ENCODE results near the gene RNF144B.
"Not testable (repeated sequence)": the region's sequence is repeated elsewhere in the genome, so short reads cannot be mapped to it uniquely, and the experiment has no call there.

The RNF144B gene

DNA sequence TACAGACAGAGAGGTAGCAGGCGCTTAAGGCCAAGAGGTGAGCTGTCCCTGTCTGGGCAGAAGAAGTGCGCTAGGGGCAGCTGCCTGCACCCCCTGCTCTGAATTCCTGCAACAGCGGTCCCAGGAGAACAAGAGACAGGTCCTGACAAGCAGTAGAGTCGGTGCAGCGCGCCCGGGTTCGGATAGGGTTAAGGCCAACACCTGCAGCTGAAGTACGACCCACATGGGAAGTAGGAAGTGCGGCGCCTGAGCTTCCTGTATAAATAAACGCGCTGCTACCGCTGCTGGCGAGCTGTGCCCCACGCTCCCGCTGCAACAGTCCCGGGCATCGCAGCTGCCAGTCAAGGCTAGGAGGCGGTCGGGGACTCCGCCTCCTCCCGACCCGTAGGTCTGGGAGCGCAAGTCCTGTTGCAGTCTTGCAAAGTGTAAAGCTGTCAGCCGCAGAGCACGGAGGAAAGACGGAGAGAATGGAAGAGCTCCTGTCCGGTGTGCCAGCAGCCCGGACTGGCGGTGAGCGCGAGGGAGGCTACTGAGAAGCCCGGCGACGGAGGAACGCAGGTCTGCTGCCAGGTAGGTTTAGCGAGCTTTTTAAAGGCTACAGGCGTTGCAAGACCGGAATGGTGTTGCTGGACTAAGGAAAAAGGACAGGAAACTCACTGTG is at the start of gene RNF144B:
RNF144B (plus strand) TSS at position 290 of the 661 bp plus-strand sequence. CDS start 12,185 bp downstream, outside the sequence.
- peak; percentile 65 to 81 for DNase-seq

DNA sequence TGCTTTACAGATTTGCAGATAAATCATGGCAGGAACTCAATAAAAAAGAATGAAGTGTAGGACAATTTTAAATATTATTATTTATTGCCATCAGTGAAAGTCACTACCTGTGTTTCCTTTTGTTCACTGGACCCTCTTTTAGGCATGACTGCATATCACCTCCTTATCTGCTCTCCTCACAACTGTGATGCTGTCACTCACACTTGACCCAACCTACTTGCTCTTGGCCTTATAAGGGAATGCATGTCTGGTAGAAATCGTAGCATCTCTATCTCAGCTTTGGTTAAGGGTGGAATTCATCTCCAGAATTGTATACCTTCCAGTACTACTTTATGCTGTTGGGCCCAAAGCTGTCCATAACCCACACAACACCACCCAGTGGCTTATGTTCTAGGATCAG is 47.6 kb upstream of the RNF144B start:
- DNase-seq: no peak

DNA sequence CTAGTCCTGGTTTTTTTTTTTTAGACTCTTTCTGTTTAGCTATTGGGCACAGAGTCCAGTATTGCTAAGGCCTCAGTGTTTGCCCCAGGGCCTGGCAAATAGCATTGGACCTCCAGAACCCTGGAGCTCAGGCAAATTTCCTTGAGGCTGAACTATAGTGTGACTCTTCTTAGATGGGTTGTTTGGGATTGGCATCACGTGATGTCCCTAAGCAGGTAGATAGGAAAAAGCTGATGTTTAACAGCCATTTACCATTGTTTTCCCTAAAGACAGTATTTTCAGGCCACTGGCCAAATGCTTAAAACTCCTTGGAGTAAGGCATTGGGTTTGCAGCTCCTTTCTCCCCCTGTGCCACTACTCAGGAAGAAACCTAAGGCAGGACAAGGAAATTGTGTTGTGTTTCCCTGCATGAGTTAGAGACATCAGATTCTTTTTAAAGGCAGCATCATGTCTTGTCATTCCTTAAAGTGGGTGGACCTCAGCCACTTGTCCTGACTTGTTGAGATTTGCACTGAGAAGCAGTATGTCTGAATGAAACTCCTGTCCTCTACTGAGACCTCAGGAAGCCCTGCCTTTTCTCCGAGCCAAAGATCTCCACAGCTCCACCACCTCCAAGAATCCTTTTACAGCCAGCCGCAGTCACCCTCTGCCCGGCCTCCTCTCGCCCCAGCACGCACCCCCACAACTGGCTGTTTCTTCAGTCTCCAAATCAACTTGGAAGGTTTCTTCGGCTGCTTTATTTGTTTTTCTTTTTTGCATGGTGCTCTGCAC is 46.2 kb upstream of the RNF144B start:
- DNase-seq: no peak

DNA sequence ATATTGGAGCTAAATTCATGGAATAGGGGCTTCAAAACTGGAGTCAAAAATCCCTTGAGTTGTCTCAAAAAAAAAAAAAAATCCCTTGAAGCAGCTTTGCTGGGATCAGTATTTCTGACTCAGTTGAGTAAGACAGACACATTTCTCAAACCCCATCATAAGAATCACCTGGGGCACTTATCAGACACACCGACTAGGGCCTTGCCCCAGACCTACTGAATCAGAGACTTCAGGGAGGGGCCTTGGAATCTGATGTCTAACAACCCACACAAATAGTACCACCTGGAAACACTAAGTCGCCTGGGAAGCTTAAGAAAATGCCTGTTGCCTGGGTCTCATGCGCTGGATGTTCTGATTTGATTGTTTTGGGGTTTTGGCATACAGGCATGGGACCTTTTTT is 44.9 kb upstream of the RNF144B start:
- DNase-seq: no peak

DNA sequence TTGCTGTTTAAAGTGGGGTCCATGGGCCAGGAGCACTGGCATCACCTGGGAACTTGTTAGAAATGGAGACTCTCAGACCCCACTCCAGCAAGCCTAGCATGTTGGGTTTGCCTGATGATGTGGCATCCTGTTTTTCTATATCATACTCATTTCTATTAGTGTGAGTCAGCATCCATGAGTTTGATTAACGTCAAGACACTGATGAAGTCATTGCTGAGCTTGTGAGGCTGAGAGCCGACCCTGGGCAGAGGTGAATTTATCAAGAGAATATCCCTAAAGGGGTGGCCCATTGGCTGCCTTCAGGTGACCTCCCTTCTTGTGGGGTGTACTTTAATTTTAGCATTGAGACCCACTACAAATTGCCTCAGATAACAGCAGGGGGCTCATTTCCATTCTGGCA is 43.4 kb upstream of the RNF144B start:
- DNase-seq: no peak

DNA sequence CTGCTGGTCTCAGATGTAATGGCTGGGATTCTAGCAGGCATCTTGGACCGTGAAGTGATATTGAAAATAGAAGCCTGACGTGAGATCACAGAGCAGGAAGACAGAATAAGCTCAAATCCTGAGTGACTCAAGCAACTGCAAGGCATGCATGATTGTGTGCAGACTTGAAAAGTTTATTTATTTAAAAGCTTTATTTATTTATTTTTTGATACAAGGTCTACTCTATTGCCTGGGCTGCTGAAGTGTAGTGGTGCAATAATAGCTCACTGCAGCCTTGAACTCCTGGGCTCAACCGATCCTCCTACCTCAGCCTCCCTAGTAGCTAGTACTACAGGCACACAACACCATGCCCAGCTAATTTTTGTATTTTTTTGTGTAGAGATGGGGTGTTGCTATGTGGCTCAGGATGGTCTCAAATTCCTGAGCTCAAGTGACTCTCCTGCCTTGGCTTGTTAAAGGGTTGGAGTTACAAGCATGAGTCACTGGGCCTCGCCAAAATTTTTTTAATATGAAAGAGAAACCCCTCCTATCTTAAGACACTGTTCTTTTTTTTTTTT is 40.1 kb upstream of the RNF144B start:
- DNase-seq: no peak

- no peak for DNase-seq
These were observed 39.3 kb upstream of the RNF144B start for GRCh38 chr6:18347866-18348265.

DNA sequence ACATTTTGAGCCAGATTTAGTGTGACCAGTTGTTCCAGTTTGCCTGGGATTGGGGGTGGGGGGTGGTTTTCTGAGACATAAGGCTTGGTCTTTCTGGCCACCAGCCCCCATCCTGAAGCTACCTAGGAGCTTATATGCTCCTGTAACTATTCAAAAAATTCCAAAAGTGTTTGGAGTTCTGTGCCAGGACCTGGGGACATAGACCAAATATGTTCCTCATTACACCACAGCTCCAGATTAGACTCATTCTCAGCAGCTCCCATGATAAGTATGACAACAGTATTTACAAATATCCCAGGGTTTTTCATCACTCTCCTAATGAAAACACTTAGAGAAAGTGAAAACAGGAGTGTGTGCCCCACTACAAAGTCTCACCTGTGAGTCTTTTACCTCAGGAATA is 37.8 kb upstream of the RNF144B start:
- no peak for DNase-seq

DNA sequence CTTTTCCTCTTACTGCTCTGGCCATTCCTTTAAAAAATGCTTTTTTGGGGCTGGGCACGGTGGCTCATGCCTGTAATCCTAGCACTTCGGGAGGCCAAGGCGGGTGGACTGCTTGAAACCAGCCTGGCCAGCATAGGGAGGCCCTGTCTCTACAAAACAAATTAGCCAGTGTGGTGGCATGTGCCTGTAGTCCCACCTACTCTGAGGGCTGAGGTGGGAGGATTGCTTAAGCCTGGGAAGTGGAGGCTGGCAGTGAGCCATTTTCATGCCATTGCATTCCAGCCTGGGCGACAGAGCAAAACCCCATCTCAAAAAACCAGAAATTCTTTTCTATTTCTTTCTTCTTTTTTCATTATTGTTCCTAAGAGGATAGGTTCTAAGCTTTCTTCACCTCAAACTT is 36.9 kb upstream of the RNF144B start:
- no peak for DNase-seq

DNA sequence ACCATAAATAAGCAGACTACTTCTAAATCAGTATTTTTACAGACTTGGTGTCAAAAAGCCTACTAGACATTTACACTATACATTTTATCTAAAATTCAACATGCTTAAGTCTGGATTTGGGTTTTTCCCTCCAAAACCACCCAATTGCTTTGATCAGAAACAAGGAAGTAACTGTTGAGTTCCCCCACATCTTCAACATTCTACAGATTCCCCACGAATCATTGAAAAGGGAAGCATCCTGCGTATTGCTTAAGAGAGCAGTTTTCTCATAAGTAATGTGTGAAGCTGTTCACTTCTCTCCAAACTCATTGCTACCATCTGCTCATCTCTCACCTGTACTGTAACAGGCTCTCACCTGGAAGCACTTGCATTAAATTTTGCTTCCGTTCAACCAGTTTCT is 36.4 kb upstream of the RNF144B start:
- no peak for DNase-seq

GRCh38 chr6:18352001-18352400 is 35.1 kb upstream of the RNF144B start:
- DNase-seq: no peak

DNA sequence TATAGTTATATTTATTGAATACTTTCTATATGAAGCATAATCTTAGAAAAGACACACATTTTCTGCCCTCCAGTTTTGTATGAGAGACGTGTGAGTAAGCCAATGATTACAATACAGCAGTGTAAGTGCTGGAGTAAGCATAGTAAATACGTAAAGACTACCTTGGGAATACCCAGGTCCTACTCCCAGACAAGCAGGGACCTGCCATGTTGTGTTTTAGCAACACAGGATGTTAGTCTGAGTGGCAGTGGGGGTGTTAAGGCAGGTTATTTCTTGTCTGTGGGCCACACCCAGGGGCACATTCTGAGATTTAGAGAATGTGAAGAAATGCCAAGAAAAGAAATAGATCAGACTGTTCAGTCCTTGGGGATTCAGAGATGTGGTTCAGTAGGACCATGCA is 34.3 kb upstream of the RNF144B start:
- DNase-seq: no peak

DNA sequence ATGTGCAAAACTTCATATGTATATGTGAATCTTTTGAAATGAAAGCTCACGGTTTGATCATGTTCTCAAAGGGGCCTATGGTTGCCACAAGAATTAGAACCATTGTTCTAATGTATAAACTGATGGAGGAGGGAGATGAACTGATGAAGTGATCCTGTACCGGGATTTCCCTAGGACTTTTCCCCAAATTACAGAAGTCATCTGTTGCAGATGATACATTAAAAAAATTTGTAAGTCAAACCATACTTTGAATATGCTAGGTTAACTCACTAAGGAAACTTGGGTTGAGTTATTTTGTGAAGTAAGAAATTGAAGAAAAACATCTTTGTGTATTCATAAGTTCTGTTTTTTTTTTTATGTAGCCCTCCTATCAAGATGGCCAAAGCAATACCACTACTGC is 33.9 kb upstream of the RNF144B start:
- DNase-seq: no peak

DNA sequence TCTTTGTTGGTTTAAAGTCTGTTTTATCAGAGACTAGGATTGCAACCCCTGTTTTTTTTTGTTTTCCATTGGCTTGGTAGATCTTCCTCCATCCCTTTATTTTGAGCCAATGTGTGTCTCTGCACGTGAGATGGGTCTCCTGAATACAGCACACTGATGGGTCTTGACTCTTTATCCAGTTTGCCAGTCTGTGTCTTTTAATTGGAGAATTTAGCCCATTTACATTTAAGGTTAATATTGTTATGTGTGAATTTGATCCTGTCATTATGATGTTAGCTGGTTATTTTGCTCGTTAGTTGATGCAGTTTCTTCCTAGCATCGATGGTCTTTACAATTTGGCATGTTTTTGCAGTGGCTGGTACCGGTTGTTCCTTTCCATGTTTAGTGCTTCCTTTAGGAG is 29.6 kb upstream of the RNF144B start:
- DNase-seq: not testable (repeated sequence)

DNA sequence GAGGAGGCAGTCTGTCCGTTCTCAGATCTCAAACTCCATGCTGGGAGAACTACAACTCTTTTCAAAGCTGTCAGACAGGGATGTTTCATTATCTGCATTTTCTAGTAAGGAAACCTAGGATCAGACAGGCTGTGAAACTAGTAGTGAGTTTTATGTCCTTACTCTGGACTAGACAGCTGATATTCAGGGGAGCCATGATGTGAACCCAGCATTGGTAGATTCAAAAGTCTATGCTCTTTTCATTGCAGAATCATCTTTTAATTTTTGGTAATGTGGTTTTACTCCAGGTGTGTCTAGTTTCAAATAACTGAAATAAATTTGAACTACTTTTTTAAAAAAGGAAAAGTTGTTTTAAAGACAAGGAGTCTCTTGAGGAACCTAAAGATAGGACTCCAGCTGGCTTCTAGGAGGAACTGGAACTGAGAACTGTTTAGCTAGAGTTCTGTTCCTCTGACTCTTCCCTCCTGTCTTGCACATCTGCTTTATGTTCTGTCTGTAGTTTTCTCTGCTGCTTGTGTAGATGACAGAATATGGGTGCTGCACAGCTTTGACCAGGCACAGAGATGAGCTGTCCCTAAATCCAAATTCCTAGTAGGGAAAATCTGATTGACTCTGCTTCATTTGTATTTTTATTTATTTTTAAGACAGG is 27.8 kb upstream of the RNF144B start:
- no peak for DNase-seq

GRCh38 chr6:18360188-18360587 is 27.0 kb upstream of the RNF144B start:
- DNase-seq: no peak

GRCh38 chr6:18362058-18362561 is 25.0 kb upstream of the RNF144B start:
- DNase-seq: no peak

DNA sequence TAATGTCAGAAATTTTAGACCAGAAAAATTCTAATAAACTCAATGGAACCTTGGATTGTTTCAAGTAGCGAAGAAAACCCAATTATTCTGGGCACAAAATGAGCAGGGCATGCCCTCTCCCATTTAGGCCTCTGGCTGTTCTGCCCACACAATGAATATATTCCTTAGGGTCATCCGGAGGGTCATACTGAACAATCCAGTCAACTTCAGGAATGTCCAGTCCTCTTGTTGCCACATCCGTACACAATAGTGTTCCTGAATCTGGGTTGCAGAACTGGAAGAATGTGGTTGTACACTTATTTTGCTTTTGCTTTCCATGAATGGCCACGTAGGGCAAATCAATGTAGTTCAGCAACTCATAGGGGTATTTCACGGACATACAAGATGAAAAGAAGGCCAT is 23.4 kb upstream of the RNF144B start:
- DNase-seq: no peak

DNA sequence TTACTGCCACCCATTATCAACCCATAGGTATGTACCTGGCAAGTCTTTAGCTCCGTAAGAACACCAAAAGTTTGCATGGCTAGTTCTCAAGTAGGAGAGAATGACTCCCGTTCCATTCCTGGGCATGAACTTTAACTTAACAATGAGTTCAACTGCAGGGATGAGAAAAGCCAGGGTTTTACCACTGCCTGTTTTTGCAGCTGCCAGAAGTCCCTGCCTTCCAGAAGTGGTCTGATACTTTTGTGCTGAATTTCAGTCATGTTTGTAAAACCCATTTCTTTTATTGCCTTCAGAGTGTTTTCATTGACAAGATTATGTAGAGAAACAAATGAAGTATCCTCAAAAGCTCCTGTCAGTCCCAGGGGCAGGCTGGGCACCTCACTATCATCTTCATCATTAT is 22.6 kb upstream of the RNF144B start:
- not testable (repeated sequence) for DNase-seq

- DNase-seq: no peak
These were observed 19.8 kb upstream of the RNF144B start for GRCh38 chr6:18367371-18367770.

GRCh38 chr6:18368277-18369105 is 18.7 kb upstream of the RNF144B start:
- DNase-seq: no peak

DNA sequence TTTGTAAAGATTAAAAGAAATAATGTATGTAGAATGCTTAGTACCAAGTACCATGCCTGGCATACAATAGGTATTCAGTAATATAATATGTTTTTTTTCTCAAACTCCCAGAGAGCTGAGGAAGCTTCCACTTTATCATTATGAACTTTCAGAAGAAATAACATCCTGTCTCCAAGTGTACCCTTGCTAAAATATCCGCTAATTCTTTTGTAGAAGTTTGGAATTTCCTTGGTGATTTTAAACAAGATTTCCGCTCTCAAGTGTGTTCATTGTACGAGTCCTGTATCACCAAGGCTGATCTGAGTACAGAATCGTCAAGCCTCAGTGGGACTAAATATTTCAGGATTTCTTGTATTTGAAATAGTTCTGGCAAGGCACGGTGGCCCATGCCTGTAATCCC is 16.1 kb upstream of the RNF144B start:
- no peak for DNase-seq

DNA sequence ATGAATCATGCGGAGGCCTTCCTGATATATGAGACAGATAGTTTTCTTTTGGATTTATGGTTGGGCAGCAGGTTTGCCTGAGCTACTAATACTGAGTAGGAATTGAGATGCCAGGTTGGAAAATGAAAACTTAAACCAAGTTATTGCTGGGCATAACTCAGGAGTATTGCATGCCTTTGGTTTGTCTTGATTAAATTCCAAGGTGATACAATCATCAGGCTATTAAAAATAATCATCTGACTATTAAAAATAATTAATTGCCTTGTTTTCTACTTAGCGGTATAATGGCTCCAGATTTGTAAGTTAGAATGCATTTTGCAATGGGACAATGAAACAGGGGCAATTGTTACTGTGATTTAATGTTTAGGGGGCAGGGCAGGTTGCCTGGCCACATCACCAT is 15.5 kb upstream of the RNF144B start:
- DNase-seq: no peak
